ENCODE results near the gene SERINC2. TPM values are rescaled to one million over a fixed set of nuclear protein-coding genes. Genes with fewer than 3 reads are reported as not detected.

The SERINC2 gene
- total RNA-seq, 1 donor from 2014 or later, result 30.4 TPM

DNA sequence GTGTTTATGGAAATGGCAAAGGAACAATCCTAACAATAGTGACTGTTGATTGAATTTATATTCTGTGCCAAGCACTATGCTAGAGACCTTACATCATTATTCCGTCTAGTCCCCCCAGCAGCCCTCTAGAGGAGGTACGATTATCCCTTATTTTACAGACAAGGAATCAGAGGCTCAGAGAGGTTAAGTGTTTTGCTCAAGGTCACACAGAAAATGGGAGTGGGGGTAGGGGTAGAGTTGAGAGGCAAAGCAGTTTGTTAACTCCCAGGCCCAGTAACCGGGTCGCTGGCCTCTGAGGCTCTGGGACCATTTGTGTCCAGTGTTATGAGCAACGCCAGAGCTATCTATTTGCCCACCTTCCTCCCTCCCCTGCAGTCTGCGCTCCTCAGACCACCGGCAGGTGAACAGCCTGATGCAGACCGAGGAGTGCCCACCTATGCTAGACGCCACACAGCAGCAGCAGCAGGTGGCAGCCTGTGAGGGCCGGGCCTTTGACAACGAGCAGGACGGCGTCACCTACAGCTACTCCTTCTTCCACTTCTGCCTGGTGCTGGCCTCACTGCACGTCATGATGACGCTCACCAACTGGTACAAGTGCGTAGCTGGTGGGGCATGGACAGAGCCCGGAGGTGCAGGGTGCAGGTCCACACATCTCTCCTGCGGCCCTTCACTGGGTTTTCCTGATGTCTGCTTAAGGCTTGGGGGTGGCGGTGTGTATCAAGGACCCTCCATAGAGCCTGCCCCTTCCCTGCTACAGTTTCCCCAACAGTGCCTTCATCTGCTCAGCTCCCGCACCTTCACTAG is 19.8 kb downstream of the SERINC2 start:
- Histone ChIP-seq H3K4me2 (ENCODE audit: low read length) (no peak overlapping the region), H3K4me3 (ENCODE audit: insufficient read depth, low read depth, low read length) (no peak overlapping the region), H3K27me3 (ENCODE audit: insufficient read depth, low read length) (no peaks in the 10 kb centered on the region), H2AFZ (ENCODE audit: low read depth, low read length) (no peak overlapping the region), H3K4me1 (ENCODE audit: insufficient read depth, low read length) (no peaks in the 10 kb centered on the region), H3K27ac (ENCODE audit: low read depth, low read length) (no peak overlapping the region), H4K20me1 (ENCODE audit: insufficient read depth, low read length) (no peaks in the 10 kb centered on the region), H3K79me2 (ENCODE audit: insufficient read depth, low read length) (no peaks in the 10 kb centered on the region), H3K9me3 (ENCODE audit: insufficient read depth, low read depth, low read length) (no peaks in the 10 kb centered on the region), H3K9ac (ENCODE audit: low read length) (no peak overlapping the region), H3K36me3 (ENCODE audit: insufficient read depth, low read length) (no peaks in the 10 kb centered on the region)
- no peaks in the 10 kb centered on the region for H3K4me1 Mint-ChIP-seq (ENCODE audit: low read depth, unreplicated experiment)
- H3K9me3 Mint-ChIP-seq (ENCODE audit: unreplicated experiment), result peaks cover 4% of the 10 kb centered on the region
- no peak overlapping the region for H3K27ac Mint-ChIP-seq (ENCODE audit: unreplicated experiment)
- DNase-seq (ENCODE audit: low read depth) (no peak), FAIRE-seq (no peak)
- TF ChIP-seq, protein P1, sequence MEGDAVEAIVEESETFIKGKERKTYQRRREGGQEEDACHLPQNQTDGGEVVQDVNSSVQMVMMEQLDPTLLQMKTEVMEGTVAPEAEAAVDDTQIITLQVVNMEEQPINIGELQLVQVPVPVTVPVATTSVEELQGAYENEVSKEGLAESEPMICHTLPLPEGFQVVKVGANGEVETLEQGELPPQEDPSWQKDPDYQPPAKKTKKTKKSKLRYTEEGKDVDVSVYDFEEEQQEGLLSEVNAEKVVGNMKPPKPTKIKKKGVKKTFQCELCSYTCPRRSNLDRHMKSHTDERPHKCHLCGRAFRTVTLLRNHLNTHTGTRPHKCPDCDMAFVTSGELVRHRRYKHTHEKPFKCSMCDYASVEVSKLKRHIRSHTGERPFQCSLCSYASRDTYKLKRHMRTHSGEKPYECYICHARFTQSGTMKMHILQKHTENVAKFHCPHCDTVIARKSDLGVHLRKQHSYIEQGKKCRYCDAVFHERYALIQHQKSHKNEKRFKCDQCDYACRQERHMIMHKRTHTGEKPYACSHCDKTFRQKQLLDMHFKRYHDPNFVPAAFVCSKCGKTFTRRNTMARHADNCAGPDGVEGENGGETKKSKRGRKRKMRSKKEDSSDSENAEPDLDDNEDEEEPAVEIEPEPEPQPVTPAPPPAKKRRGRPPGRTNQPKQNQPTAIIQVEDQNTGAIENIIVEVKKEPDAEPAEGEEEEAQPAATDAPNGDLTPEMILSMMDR (IDR thresholded peaks at IDR 0.05; ENCODE audit: insufficient read depth, low read depth, low read length), result no peak
- no peak for TF ChIP-seq EZH2 (IDR thresholded peaks at IDR 0.05; ENCODE audit: insufficient read depth, low read length)
- no peaks in the 10 kb centered on the region for H3K27me3 Mint-ChIP-seq (ENCODE audit: low read depth, unreplicated experiment)
- peaks cover 16% of the 10 kb centered on the region for H3K36me3 Mint-ChIP-seq (ENCODE audit: low read depth, unreplicated experiment)
- H3K4me3 Mint-ChIP-seq (ENCODE audit: unreplicated experiment), result no peak overlapping the region

DNA sequence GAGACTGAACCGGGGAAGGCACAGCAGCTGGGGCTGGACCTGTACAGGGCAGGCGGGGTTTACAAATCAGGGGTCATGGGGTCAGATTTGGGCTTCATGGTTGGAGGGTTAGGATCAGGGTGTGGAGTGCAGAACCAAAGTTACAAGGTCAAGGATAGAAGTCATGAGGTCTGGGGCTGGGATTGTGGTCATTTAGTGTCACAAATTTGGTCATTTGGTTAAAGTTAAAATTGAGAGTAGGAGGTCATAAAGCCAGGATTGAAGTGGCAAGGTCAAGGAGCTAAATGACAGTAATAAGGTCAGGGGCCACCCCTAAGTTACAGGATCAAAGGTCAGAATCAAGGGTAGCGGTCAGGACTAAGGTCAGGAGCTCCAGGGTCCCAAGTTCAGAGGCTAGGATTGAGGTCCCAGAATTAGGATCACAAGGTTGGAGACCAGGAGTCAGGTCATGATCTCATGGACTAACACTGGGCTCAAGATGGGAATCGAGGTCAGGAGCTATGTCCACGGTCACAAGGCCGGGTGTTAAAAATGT is 20.4 kb downstream of the SERINC2 start:
- TF ChIP-seq, protein P1 (IDR thresholded peaks at IDR 0.05; ENCODE audit: insufficient read depth, low read depth, low read length), result no peak
- TF ChIP-seq EZH2 (IDR thresholded peaks at IDR 0.05; ENCODE audit: insufficient read depth, low read length), result no peak
- H3K4me3 Mint-ChIP-seq (ENCODE audit: unreplicated experiment), result no peak overlapping the region
- H3K27me3 Mint-ChIP-seq (ENCODE audit: low read depth, unreplicated experiment), result no peaks in the 10 kb centered on the region
- no peaks in the 10 kb centered on the region for H3K36me3 ChIP-seq (ENCODE audit: insufficient read depth, low read length)
- no peak for DNase-seq (ENCODE audit: low read depth)
- H2AFZ ChIP-seq (ENCODE audit: low read depth, low read length), result no peak overlapping the region
- no peaks in the 10 kb centered on the region for H3K9me3 ChIP-seq (ENCODE audit: insufficient read depth, low read depth, low read length)
- peaks cover 3% of the 10 kb centered on the region for H3K9me3 Mint-ChIP-seq (ENCODE audit: unreplicated experiment)
- no peaks in the 10 kb centered on the region for H3K4me1 ChIP-seq (ENCODE audit: insufficient read depth, low read length)
- no peak overlapping the region for H3K27ac ChIP-seq (ENCODE audit: low read depth, low read length)
- peaks cover 13% of the 10 kb centered on the region for H3K36me3 Mint-ChIP-seq (ENCODE audit: low read depth, unreplicated experiment)
- no peak overlapping the region for H3K4me3 ChIP-seq (ENCODE audit: insufficient read depth, low read depth, low read length)
- no peak overlapping the region for H3K9ac ChIP-seq (ENCODE audit: low read length)
- FAIRE-seq, result no peak
- no peaks in the 10 kb centered on the region for H3K4me1 Mint-ChIP-seq (ENCODE audit: low read depth, unreplicated experiment)
- no peak overlapping the region for H3K4me2 ChIP-seq (ENCODE audit: low read length)
- H3K27me3 ChIP-seq (ENCODE audit: insufficient read depth, low read length), result no peaks in the 10 kb centered on the region
- H3K79me2 ChIP-seq (ENCODE audit: insufficient read depth, low read length), result no peaks in the 10 kb centered on the region
- no peaks in the 10 kb centered on the region for H4K20me1 ChIP-seq (ENCODE audit: insufficient read depth, low read length)
- H3K27ac Mint-ChIP-seq (ENCODE audit: unreplicated experiment), result no peak overlapping the region

Data from astrocyte (in vitro differentiated cells and primary cell).